DOHH2 (cell line): Measurements from ENCODE around the gene NPTN.

Source experiments
- H3F3A ChIP-seq: fragments of 200-600 bp; sonication (generic), shearing (Covaris generic); 2 replicates; pipeline ENCODE4 v1.6.0; 2016; ENCODE audit warnings: antibody characterized with exemption, mild to moderate bottlenecking; ENCODE audit not compliant: control insufficient read depth, insufficient read depth
- H3K27ac ChIP-seq: fragments of 200-600 bp; sonication (generic); 2 replicates; pipeline ENCODE4 v1.5.1; 2014; ENCODE audit warnings: low read depth, mild to moderate bottlenecking, low read length, moderate library complexity
- H3K27me3 ChIP-seq: fragments of 200-600 bp; sonication (generic); 2 replicates; pipeline ENCODE4 v1.6.1; 2014; ENCODE audit warnings: mild to moderate bottlenecking, low read length, mixed read lengths; ENCODE audit not compliant: control insufficient read depth
- H3K36me3 ChIP-seq: fragments of 200-600 bp; sonication (generic); 2 replicates; pipeline ENCODE4 v1.6.1; 2014; ENCODE audit warnings: mild to moderate bottlenecking, low read length, moderate library complexity, mixed read lengths; ENCODE audit not compliant: control insufficient read depth
- H3K4me1 ChIP-seq: fragments of 200-600 bp; sonication (generic); 2 replicates; pipeline ENCODE4 v1.6.1; 2014; ENCODE audit warnings: mild to moderate bottlenecking, low read length, mixed read lengths; ENCODE audit not compliant: control insufficient read depth
- H3K4me2 ChIP-seq: fragments of 200-600 bp; sonication (generic); 2 replicates; pipeline ENCODE4 v1.6.0; 2014; ENCODE audit warnings: mild to moderate bottlenecking, low read length, moderate library complexity
- H3K4me3 ChIP-seq: fragments of 200-600 bp; sonication (generic); 2 replicates; pipeline ENCODE4 v1.5.1; 2014; ENCODE audit warnings: mild to moderate bottlenecking, low read length, mixed read lengths
- H3K79me2 ChIP-seq: fragments of 200-600 bp; sonication (generic); 2 replicates; pipeline ENCODE4 v1.6.1; 2014; ENCODE audit warnings: mild to moderate bottlenecking, low read length, mixed read lengths; ENCODE audit not compliant: control insufficient read depth
- H3K9me2 ChIP-seq: fragments of 200-600 bp; sonication (generic); replicated peaks from 2 replicates; pipeline ENCODE4 v1.6.1; 2014; ENCODE audit warnings: mild to moderate bottlenecking, low read length, mixed read lengths; ENCODE audit not compliant: control insufficient read depth
- H3K9me3 ChIP-seq: fragments of 200-600 bp; sonication (generic); 2 replicates; pipeline ENCODE4 v1.6.1; 2014; ENCODE audit warnings: antibody characterized with exemption, low read length, mixed read lengths; ENCODE audit not compliant: control insufficient read depth, insufficient read depth
- H4K20me1 ChIP-seq: fragments of 200-600 bp; sonication (generic); 2 replicates; pipeline ENCODE4 v1.6.0; 2014; ENCODE audit warnings: low read depth, mild to moderate bottlenecking, antibody characterized with exemption, low read length, moderate library complexity; ENCODE audit not compliant: control insufficient read depth, insufficient read depth
- CTCF ChIP-seq: fragments of 200-600 bp; sonication (generic); IDR thresholded peaks from one replicate; pipeline ENCODE4 v1.5.1; 2014; ENCODE audit warnings: antibody characterized with exemption, mild to moderate bottlenecking, low read depth, low read length; ENCODE audit not compliant: poor library complexity, severe bottlenecking
- EZH2phosphoT487 ChIP-seq: fragments of 200-600 bp; sonication (generic); IDR thresholded peaks from 2 replicates; pipeline ENCODE4 v1.6.1; 2017; ENCODE audit warnings: borderline replicate concordance, mild to moderate bottlenecking, antibody characterized with exemption, low read length, moderate library complexity, mixed read lengths

Gene NPTN

GRCh38 chr15:73633991-73634495, 854 bp upstream of the NPTN start:
- 0 out of 2 replicates have a peak overlapping the region, but pooled peaks have one; percentile 14 for H3K27ac ChIP-seq
- H3K79me2 ChIP-seq, result peaks cover 39% of the 10 kb centered on the region
- no peak for TF ChIP-seq EZH2phosphoT487
- TF ChIP-seq CTCF, result no peak
- no peaks in the 10 kb centered on the region for H3K36me3 ChIP-seq
- H4K20me1 ChIP-seq, result peaks cover 30% of the 10 kb centered on the region
- no peaks in the 10 kb centered on the region for H3K9me3 ChIP-seq
- H3K27me3 ChIP-seq, result no peaks in the 10 kb centered on the region
- no peaks in the 10 kb centered on the region for H3F3A ChIP-seq
- H3K9me2 ChIP-seq, result no peaks in the 10 kb centered on the region
- H3K4me1 ChIP-seq, result peaks cover 43% of the 10 kb centered on the region
- peak overlapping the region; percentile 72 for H3K4me2 ChIP-seq
- H3K4me3 ChIP-seq, result peak overlapping the region; percentile 74

- H3K27ac ChIP-seq, result no peak overlapping the region
- H3K9me2 ChIP-seq, result no peaks in the 10 kb centered on the region
- H4K20me1 ChIP-seq, result peaks cover 36% of the 10 kb centered on the region
- peak overlapping the region; percentile 77 for H3K4me3 ChIP-seq
- peaks cover 53% of the 10 kb centered on the region for H3K79me2 ChIP-seq
- peaks cover 49% of the 10 kb centered on the region for H3K4me1 ChIP-seq
- no peaks in the 10 kb centered on the region for H3F3A ChIP-seq
- no peaks in the 10 kb centered on the region for H3K36me3 ChIP-seq
- peak overlapping the region; percentile 80 for H3K4me2 ChIP-seq
- TF ChIP-seq CTCF (no peak), EZH2phosphoT487 (no peak)
- no peaks in the 10 kb centered on the region for H3K9me3 ChIP-seq
- no peaks in the 10 kb centered on the region for H3K27me3 ChIP-seq
Measured at GRCh38 chr15:73632670-73633058, 525 bp downstream of the NPTN start.

GRCh38 chr15:73631915-73632669, 1.1 kb downstream of the NPTN start:
- H3K36me3 ChIP-seq, result no peaks in the 10 kb centered on the region
- H3K9me2 ChIP-seq, result no peaks in the 10 kb centered on the region
- H3F3A ChIP-seq, result no peaks in the 10 kb centered on the region
- no peaks in the 10 kb centered on the region for H3K9me3 ChIP-seq
- H3K79me2 ChIP-seq, result peaks cover 58% of the 10 kb centered on the region
- TF ChIP-seq EZH2phosphoT487, result no peak
- TF ChIP-seq CTCF, result no peak
- peak overlapping the region; percentile 80 for H3K4me2 ChIP-seq
- peak overlapping the region; percentile 77 for H3K4me3 ChIP-seq
- H3K27ac ChIP-seq, result no peak overlapping the region
- peaks cover 49% of the 10 kb centered on the region for H3K4me1 ChIP-seq
- H4K20me1 ChIP-seq, result peaks cover 38% of the 10 kb centered on the region
- H3K27me3 ChIP-seq, result no peaks in the 10 kb centered on the region
